H9 (cell line): ENCODE measurements around the gene STARD3NL. TPM values are rescaled to one million over a fixed set of nuclear protein-coding genes. Genes with fewer than 3 reads are reported as not detected.

Experiments
- DNase-seq: peaks from one replicate; pipeline ENCODE4 v3.0.0-alpha.2; 2017
- H2AFZ ChIP-seq: one replicate; pipeline ENCODE4 v1.6.1; 2013; ENCODE audit warnings: mild to moderate bottlenecking, low read length, control low read depth, moderate library complexity
- H2AK5ac ChIP-seq: 2 replicates; pipeline ENCODE4 v1.6.1; 2013; ENCODE audit warnings: low read length, control low read depth, mixed read lengths; ENCODE audit not compliant: insufficient read length
- H2BK120ac ChIP-seq: one replicate; pipeline ENCODE4 v1.6.1; 2013; ENCODE audit warnings: low read depth, mild to moderate bottlenecking, low read length, control low read depth, inconsistent platforms; ENCODE audit not compliant: poor library complexity, severe bottlenecking
- H2BK12ac ChIP-seq: 2 replicates; pipeline ENCODE4 v1.6.1; 2013; ENCODE audit warnings: low read length, control low read depth, mixed read lengths, low read depth; ENCODE audit not compliant: insufficient read length
- H2BK15ac ChIP-seq: 2 replicates; pipeline ENCODE4 v1.6.1; 2013; ENCODE audit warnings: low read depth, low read length, control low read depth
- H2BK20ac ChIP-seq: one replicate; pipeline ENCODE4 v1.6.1; 2013; ENCODE audit warnings: low read depth, mild to moderate bottlenecking, low read length, control low read depth, inconsistent platforms; ENCODE audit not compliant: poor library complexity, severe bottlenecking
- H2BK5ac ChIP-seq: 2 replicates; pipeline ENCODE4 v1.6.1; 2013; ENCODE audit warnings: low read length, control low read depth, mixed read lengths; ENCODE audit not compliant: insufficient read length
- H3K14ac ChIP-seq: 2 replicates; pipeline ENCODE4 v1.6.1; 2013; ENCODE audit warnings: low read length, control low read depth; ENCODE audit not compliant: insufficient read depth
- H3K18ac ChIP-seq: 2 replicates; pipeline ENCODE4 v1.6.1; 2013; ENCODE audit warnings: low read depth, mild to moderate bottlenecking, mixed read lengths, low read length, control low read depth; ENCODE audit not compliant: insufficient read length
- H3K23ac ChIP-seq: 2 replicates; pipeline ENCODE4 v1.6.1; 2013; ENCODE audit warnings: low read length, control low read depth, mixed read lengths, low read depth; ENCODE audit not compliant: insufficient read length
- H3K23me2 ChIP-seq: 2 replicates; pipeline ENCODE4 v1.6.1; 2013; ENCODE audit warnings: low read depth, mild to moderate bottlenecking, mixed read lengths, low read length, control low read depth; ENCODE audit not compliant: insufficient read length, poor library complexity, severe bottlenecking
- H3K27ac ChIP-seq: 2 replicates; pipeline ENCODE4 v1.5.1; 2013; ENCODE audit warnings: low read length, control low read depth, mixed read lengths, low read depth; ENCODE audit not compliant: insufficient read length
- H3K27me3 ChIP-seq: 2 replicates; pipeline ENCODE4 v1.6.1; 2013; ENCODE audit warnings: low read length, control low read depth, inconsistent platforms; ENCODE audit not compliant: insufficient read depth
- H3K4ac ChIP-seq: 2 replicates; pipeline ENCODE4 v1.6.1; 2013; ENCODE audit warnings: low read depth, mild to moderate bottlenecking, control low read depth, inconsistent platforms, low read length, moderate library complexity
- H3K4me1 ChIP-seq: 2 replicates; pipeline ENCODE4 v1.6.1; 2013; ENCODE audit warnings: low read length, control low read depth, inconsistent platforms; ENCODE audit not compliant: insufficient read depth
- H3K4me2 ChIP-seq: 2 replicates; pipeline ENCODE4 v1.6.1; 2013; ENCODE audit warnings: low read length, control low read depth, mixed read lengths; ENCODE audit not compliant: insufficient read length, insufficient read depth
- H3K56ac ChIP-seq: 2 replicates; pipeline ENCODE4 v1.6.1; 2013; ENCODE audit warnings: low read depth, mild to moderate bottlenecking, mixed read lengths, low read length, control low read depth; ENCODE audit not compliant: insufficient read length
- H3K79me1 ChIP-seq: 2 replicates; pipeline ENCODE4 v1.6.1; 2013; ENCODE audit warnings: low read depth, mild to moderate bottlenecking, moderate library complexity, low read length, control low read depth, inconsistent platforms; ENCODE audit not compliant: insufficient read depth, poor library complexity, severe bottlenecking
- H3K79me2 ChIP-seq: 2 replicates; pipeline ENCODE4 v1.6.1; 2013; ENCODE audit warnings: low read length, control low read depth, inconsistent platforms; ENCODE audit not compliant: insufficient read depth
- H3K9ac ChIP-seq: 2 replicates; pipeline ENCODE4 v1.6.1; 2013; ENCODE audit warnings: low read length, control low read depth, mixed read lengths; ENCODE audit not compliant: insufficient read length; ENCODE audit errors: extremely low read depth
- H3K9me3 ChIP-seq: one replicate; pipeline ENCODE4 v1.6.1; 2013; ENCODE audit warnings: low read depth, low read length, inconsistent platforms; ENCODE audit not compliant: control insufficient read depth
- H3T11ph ChIP-seq: one replicate; pipeline ENCODE4 v1.6.1; 2013; ENCODE audit warnings: mild to moderate bottlenecking, low read length, control low read depth, inconsistent platforms
- H4K20me1 ChIP-seq: one replicate; pipeline ENCODE4 v1.6.1; 2013; ENCODE audit not compliant: control insufficient read depth, insufficient read length, insufficient read depth
- H4K5ac ChIP-seq: 2 replicates; pipeline ENCODE4 v1.6.1; 2013; ENCODE audit warnings: low read depth, mild to moderate bottlenecking, mixed read lengths, low read length, control low read depth; ENCODE audit not compliant: insufficient read length
- H4K8ac ChIP-seq: replicated peaks from 2 replicates; pipeline ENCODE4 v1.6.1; 2013; ENCODE audit warnings: low read length, control low read depth, mixed read lengths, low read depth; ENCODE audit not compliant: insufficient read length
- H4K91ac ChIP-seq: 2 replicates; pipeline ENCODE4 v1.6.1; 2013; ENCODE audit warnings: low read depth, mild to moderate bottlenecking, moderate library complexity, mixed read lengths, low read length, control low read depth; ENCODE audit not compliant: insufficient read length
- H3K27ac Mint-ChIP-seq, 3 experiments: 2 replicates in 2 of 3; 3 replicates in 1 of 3; pipeline ENCODE4 v1.8.0; 2020 to 2021; ENCODE audit warnings: mixed read lengths in 3 of 3, mild to moderate bottlenecking in 1 of 3, moderate library complexity in 1 of 3
- H3K27me3 Mint-ChIP-seq: 2 replicates; pipeline ENCODE4 v1.8.0; 2021; ENCODE audit warnings: low read depth, mild to moderate bottlenecking, moderate library complexity, mixed read lengths
- H3K36me3 Mint-ChIP-seq, 3 experiments: 2 replicates in 2 of 3; 3 replicates in 1 of 3; pipeline ENCODE4 v1.8.0; 2020 to 2021; ENCODE audit warnings: low read depth in 3 of 3, mixed read lengths in 3 of 3; ENCODE audit not compliant: insufficient read depth in 1 of 3
- H3K4me1 Mint-ChIP-seq, 2 experiments: 2 replicates each; pipeline ENCODE4 v1.8.0; 2020; ENCODE audit warnings: mixed read lengths in 2 of 2
- H3K4me3 Mint-ChIP-seq, 2 experiments: 2 replicates in 1 of 2; 3 replicates in 1 of 2; pipeline ENCODE4 v1.8.0; 2020 to 2021; ENCODE audit warnings: mild to moderate bottlenecking in 2 of 2, mixed read lengths in 2 of 2, moderate library complexity in 1 of 2
- H3K9me3 Mint-ChIP-seq, 2 experiments: 2 replicates in 1 of 2; 3 replicates in 1 of 2; pipeline ENCODE4 v1.8.0; 2020; ENCODE audit warnings: mild to moderate bottlenecking in 2 of 2, mixed read lengths in 2 of 2, moderate library complexity in 1 of 2
- WGBS: extraction: QIAGEN DNeasy Blood & Tissue Kit; methylation state at CpG from one replicate; pipeline ENCODE4 v1.1.7; 2013; ENCODE audit warnings: missing lambda C conversion rate, low lambda C conversion rate, mixed read lengths; ENCODE audit not compliant: insufficient read length; ENCODE audit errors: extremely low coverage; 5-methylcytosine and 5-hydroxymethylcytosine counted together
- total RNA-seq: library from RNA; stranded (reverse); gene quantifications from 2 replicates; pipeline ENCODE4 v1.2.1, GENCODE V29; 2021
- TF ChIP-seq, protein P1 (sequence below): fragments of 200-600 bp; sonication (generic); conservative IDR thresholded peaks from 3 replicates; pipeline ENCODE4 v1.8.0; 2021; ENCODE audit warnings: antibody characterized with exemption, mild to moderate bottlenecking

Gene STARD3NL
- total RNA-seq, 1 experiment from 2014 or later, result 36.5 TPM

DNA sequence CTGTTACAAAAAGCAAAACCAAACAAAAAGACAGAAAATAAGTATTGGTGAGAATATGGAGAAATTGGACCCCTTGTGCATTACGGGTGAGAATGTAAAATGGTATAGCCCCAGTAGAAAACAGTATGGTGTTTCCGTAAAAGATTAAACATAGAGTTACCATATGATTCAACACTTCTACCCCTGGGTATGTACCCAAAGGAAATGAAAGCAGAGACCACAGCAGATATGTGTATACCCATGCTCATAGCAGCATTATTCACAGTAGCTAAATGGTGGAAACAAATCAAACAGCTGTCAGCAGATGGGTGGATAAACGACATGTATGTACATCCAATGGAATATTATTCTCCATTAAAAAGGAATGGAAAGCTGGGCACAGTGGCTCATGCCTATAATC, 42.4 kb downstream of the STARD3NL start:
- no peak overlapping the region for H2BK12ac ChIP-seq
- no peak overlapping the region for H4K5ac ChIP-seq
- no peak overlapping the region for H3K4me3 Mint-ChIP-seq

More for the DNA sequence above, 42.4 kb downstream of the STARD3NL start:
- Mint-ChIP-seq H3K4me1 (peaks cover 2 to 5% of the 10 kb centered on the region in 2 experiments; a peak in 2 of 4 replicates), H3K9me3 (no peaks in the 10 kb centered on the region), H3K27ac (no peak overlapping the region), H3K27me3 (no peaks in the 10 kb centered on the region), H3K36me3 (peaks cover 9 to 42% (median 42%) of the 10 kb centered on the region in 3 experiments; a peak in 6 of 7 replicates)
- Histone ChIP-seq H3K23ac (no peak overlapping the region), H3K9me3 (no peaks in the 10 kb centered on the region), H3K9ac (no peak overlapping the region), H4K8ac (no peak overlapping the region), H3K4ac (no peak overlapping the region), H2AK5ac (no peak overlapping the region), H3K4me1 (no peaks in the 10 kb centered on the region), H3K14ac (no peak overlapping the region), H2BK120ac (no peak overlapping the region), H2BK20ac (no peak overlapping the region), H3K4me2 (no peak overlapping the region), H3T11ph (no peak overlapping the region), H3K27ac (no peak overlapping the region), H2BK15ac (no peak overlapping the region), H3K27me3 (no peaks in the 10 kb centered on the region), H2AFZ (no peak overlapping the region), H3K79me2 (no peaks in the 10 kb centered on the region), H4K91ac (no peak overlapping the region), H3K23me2 (no peaks in the 10 kb centered on the region), H2BK5ac (no peak overlapping the region), H3K79me1 (no peaks in the 10 kb centered on the region), H3K56ac (no peak overlapping the region), H4K20me1 (no peaks in the 10 kb centered on the region), H3K18ac (no peak overlapping the region)
- TF ChIP-seq, protein P1, sequence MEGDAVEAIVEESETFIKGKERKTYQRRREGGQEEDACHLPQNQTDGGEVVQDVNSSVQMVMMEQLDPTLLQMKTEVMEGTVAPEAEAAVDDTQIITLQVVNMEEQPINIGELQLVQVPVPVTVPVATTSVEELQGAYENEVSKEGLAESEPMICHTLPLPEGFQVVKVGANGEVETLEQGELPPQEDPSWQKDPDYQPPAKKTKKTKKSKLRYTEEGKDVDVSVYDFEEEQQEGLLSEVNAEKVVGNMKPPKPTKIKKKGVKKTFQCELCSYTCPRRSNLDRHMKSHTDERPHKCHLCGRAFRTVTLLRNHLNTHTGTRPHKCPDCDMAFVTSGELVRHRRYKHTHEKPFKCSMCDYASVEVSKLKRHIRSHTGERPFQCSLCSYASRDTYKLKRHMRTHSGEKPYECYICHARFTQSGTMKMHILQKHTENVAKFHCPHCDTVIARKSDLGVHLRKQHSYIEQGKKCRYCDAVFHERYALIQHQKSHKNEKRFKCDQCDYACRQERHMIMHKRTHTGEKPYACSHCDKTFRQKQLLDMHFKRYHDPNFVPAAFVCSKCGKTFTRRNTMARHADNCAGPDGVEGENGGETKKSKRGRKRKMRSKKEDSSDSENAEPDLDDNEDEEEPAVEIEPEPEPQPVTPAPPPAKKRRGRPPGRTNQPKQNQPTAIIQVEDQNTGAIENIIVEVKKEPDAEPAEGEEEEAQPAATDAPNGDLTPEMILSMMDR, result no peak
- DNase-seq, result no peak
- WGBS, result no CpG with 5 or more reads among the region's 3 CpGs
